CD4-positive, alpha-beta T cell treated with Interleukin-6 for 4 hours (primary cell): Measurements from ENCODE around the gene AUTS2.

Experiments
- DNase-seq: peaks from one replicate; pipeline ENCODE4 v3.0.0-alpha.2; 2020; ENCODE audit warnings: mixed read lengths

Gene AUTS2

DNA sequence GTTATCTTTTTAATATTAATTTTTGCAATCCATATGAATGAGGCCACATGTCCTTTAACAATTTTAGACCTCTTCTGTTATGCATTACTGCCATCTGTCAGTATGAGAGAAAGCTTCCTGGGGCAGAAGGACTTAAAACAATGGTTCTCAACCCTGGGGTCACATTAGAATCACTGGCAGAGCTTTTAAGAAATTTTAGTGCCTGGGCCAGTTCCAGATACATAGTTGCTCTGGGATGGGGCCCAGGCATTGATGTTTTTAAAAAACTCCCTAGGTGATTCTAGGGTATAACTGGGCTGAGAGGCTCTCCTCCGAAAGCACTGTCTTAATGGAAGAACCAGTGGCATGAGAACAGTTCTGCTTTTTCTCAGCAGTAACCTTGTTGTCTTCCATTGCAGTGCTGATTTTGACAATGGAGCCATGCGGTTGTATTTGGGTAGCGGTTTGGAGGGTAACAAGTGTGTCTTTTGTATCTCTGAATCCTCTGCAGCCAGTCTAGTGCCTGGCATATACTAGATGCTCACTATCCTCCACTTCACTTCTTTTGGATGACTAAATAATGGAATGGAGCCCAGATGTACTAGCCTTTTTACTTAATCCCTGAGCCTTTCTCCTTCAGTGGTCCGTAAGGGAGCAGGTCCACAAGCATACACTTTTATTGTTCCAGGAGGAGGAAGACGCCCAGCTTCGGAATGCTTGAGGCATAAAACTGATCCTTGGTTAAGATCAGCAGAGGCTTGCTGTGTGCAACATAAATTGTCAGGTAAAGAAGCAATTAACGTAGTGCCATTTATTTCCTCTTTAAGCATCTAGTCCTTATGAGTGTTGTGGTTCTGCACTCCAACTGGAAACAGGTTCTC is 227.1 kb downstream of the AUTS2 start:
- no peak for DNase-seq

DNA sequence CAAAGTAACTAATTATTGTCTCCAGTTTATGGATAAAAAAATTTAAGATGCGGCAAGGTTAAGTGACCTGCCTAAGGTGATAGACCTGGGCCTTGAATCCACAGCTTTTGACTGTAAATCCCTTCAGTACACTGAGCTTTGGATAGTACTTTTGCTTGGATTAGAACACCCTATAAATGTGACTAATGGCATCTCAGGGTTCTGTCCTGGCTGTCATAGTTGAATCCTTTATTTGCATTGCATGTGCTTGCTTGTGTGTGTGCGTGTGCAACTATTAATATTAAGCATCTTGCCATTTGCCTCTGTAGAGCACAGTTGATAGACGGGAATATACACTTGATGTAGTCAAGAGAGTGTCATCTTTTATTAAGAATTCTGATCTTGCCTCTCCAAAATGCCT is 228.0 kb downstream of the AUTS2 start:
- no peak for DNase-seq

DNA sequence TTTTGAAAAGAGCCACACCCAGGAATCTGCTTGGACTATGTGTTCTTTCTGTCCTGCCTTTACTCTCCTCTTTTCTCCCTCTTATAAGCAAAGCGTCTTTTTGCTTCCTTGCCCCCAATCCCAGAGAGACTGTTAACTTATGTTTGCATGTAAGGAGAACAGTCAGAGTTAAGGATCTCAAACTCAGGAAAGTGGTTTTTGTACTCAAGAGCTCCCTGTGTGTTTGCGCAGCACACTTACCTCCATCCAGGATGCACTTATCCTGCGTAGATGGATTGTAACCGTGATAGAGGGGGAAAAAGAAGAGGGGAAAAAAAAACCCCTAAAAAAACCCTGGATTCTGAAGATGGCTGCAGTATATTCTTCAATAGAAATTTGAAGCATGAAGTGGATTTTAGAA is 228.9 kb downstream of the AUTS2 start:
- no peak for DNase-seq

DNA sequence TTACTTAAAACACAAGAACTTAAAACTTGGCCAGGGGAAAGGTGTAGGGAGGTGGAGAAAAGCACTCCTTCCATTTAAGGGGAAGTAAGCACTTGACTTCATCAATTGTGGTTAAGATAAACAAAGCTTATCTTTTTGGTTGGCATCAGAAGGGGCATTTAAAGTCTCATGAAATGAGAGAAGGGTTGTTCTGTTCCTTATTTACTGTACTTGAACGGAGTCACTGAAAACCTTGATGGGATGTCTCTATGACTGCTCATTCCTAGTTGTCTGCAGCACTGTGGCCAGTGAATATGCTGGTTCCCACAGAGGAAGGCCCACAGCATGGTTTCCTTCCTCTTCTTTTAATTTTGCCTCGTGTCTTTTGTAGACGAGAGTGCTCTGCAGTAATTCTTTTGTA is 229.3 kb downstream of the AUTS2 start:
- no peak for DNase-seq

DNA sequence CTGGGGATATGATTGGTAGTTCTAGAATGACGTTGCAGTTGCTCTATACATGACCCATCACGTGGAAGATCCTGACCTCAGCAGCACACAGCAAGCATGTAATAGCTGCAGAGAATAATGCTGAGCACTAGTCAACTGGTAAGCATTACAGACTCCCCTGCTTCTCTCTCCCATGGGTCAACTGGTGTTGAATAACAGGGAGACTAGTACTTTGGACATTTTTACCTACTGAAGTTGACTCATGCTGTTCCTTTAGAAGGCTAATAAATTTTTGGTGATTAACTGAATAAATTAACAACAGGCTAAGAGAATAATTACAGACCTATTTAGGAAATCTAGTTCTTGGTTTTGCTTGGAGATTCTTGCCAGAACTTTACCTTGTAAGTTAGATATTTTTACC is 234.1 kb downstream of the AUTS2 start:
- no peak for DNase-seq

DNA sequence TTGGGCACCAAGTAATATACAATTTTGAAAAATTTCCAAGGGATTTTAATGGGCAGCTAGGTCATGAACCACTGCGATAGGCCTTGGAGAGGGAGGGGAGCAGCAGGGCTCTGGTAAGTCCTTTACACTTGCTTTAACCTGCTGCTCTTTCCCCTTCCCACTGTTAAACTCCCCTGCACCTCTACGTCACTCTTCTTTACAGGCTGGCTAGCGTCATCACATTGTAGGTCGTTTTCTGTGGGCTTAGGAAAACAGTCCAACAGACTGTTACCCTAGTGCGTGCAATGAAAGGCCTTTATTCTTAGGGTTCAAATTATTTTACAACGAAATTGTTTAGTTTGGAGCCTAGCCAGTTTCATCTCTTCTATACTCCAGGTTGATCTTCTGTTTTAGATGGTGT is 235.7 kb downstream of the AUTS2 start:
- DNase-seq, result no peak

DNA sequence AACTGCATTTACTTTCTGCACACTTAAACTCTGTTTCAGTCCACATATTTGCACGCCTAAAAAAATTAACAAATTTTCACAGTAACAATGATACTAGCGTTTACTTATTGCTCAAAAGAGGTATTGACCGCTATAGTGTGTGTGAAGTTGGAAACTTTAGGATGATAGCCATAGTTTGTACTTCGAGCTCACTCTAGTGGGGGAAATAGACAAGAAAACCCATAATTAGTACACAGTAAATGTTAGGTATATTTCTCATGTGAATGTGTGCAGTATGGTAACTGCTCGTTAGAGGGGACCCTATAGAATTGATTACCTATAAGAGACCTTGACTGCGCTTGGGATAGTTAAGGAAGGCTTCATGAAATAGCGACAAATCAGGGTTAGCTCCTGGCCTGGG is 238.4 kb downstream of the AUTS2 start:
- no peak for DNase-seq

DNA sequence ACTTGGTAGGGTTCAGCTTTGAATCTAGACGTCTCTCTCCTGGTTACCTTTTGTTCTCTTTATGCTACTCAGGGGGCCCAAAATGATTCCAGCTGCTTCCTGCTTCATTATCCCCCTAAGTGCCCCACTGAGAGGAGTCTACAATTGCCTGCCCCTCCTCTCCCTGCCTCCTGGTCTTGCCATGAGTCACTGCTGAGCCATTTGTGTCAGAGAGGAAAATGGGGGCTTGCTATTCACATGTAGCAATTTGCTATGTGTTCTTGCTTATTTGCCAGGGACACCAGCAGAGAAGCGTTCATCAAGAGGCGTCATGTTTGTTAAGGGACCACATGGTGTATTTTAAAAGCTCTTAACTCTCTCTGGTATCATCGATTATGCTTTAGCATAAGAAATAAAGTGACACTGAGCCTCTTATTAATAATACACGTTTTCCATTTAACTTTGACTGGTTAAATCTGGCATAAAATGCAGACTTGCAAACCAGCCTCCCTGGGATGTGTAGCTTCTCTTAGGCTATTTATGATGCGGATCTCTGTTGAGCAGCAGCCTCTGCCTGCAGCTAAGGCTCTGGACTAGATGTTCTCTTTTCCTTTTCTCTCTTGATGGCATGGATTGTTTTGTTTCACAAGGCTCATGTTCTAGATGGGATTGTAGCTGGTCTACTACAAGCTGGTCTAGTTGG is 239.3 kb downstream of the AUTS2 start:
- no peak for DNase-seq

DNA sequence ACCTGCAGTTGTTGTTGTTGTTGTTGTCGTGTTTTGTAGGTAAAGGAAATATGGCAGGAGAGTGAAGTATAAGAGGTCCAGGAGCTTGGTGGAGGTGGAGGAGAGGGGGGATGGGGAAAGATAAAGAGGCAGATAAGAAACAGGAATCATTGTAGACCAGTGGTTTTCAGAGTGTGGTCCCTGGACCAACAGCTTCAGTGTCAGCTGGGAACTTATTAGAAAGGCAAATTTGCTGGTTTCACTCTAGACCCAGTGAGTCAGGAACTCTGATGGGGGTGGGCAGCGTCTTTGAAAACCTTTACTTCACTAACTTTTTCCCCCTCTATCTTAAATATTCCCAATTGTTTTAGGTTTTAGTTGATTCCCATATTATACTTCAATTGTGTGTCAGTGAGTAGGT is 241.5 kb downstream of the AUTS2 start:
- no peak for DNase-seq

DNA sequence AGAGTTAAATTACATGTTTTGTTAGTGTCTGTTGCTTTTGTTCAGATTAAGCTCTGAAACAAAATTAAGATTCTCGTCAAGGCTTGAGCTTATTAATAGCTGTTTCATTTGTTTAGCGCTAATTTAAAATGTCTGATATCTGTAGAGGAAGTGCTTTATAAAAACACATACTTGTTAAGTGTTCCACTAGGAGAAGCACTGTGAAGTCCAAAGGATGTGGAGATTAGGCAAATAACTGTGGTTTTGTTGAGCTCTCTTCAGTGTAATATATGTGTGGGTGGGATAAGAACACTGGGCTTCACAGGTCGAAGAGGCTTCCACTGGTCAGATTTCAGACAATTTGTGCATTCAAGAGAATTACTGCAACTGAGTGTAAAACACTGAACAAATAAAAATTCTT is 242.0 kb downstream of the AUTS2 start:
- no peak for DNase-seq

DNA sequence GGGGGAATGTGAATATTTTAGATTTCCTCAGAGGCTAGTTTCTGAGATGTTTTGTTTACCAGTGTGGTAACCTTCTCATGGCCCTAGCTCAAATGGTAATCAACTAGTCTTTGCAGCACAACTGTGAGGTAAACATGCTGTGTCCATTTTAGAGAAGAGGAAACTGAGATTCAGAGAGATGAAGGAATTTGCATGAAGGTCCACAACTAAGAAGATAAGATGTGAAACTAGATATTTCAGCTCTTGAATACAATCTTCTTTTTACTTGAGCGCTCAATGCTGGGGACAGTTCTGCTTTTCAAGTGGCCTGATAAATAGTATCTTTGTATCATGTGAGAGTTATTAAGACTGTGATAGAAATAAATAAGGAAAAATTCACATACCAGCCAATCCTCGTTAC is 245.4 kb downstream of the AUTS2 start:
- no peak for DNase-seq

DNA sequence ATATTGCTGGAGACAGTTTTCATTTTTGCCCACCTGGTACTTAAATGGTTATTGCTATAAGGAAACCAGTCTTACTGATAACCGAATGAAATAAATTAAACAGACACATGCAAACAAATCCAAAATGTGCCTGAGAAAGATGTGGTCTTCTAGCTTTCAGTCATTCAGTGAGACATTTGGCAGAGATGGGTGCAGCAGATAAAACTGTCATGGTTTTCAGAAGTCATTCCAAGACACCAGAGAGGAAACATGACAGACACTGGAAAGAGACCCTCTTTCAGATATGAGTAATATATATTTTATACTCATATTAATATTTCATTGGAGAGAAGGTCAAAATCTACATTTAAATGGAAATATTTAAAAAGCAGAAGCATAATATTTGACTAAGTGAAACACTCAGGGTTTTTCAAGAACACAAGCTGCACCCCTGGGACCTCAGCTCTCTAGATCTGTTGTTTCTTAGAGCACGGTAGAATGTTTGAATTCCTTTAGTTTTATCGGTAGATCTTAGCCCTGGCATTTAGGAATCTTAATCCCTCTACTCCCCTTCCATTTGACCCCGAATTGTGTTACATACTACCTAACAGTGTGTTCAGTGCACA is 246.1 kb downstream of the AUTS2 start:
- DNase-seq, result no peak

DNA sequence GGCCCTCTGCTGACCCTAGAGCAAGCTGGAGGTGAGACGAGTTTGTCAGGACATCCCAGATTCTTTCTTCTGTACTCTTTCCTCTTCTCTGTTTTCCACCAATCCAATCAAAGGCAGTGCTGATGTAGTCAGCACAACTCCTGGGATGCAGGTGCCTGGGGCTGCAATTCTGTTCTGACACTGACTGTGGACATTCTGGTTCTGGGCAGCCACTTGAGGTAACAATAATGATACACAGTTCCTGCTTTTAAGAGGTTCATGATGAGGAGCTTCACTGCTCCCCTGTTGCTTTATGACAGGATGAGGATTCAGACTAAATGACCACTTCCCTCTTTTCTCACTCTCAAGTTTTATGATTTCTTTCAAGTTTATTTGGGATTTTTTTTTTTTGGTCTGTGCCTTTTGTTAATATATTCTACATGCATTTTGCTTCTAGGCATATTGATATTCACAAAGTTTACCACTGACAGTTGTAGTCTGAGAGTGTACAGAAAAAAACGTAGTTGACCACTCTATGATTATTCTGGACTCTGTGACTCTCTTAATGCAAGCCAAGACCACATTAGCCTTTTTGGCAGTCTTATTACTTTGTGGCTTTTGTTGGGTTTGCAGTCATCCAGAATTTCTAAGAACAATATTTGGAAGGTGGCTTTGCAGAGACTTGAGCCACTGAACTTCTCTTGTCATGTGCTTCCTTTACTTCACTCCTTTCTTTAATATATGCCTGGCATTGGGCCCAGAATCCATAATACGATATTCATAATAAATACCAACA is 247.6 kb downstream of the AUTS2 start:
- DNase-seq, result no peak

DNA sequence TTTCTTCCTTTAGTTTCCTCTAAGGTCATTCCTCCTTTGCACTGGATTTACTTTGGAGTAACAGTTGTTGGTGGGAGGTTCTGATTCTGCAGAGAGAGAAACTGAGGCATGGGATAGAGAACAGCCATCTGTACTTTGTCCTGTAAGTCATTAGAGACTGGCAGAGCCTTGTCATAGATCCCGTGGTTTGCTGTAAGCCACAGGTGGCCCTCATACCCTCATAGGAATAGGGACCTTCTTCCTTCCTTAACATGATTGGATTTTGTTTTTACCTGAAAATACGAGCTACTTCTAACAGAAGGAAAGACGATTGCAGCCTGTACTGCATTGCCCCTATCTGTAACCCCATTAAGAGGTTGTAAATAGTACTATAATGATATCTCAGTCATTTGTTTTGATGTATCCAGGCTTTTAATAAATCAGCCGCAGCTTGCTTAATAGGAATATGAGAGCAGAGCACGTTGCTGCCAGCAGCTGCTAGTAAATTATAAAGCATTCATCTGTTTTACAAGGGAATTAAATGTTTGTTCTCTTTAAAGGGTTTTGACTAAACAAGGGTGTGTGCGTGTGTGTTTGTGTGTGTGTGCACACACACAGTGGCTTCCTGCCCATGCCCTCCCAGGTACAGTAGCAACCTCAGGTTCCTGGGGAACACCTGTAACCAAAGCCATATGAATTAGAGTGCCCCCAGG is 249.8 kb downstream of the AUTS2 start:
- DNase-seq, result no peak

DNA sequence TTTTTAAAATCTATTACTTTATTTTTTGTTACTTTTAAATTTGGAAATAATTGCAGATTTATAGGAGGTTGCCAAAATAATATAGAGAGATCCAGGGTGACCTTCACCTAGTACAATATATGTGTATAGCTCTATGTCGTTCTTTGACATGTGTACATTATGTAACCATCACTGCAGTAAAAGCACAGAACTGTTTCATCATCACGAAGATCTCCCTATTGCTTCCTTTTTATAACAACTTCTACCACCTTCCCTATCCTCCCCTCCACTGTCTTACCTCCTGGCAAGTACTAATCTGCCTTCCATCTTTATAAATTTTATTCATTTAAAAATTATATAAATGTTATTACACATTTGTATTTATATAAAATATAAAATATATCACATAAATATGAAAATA is 251.0 kb downstream of the AUTS2 start:
- no peak for DNase-seq

DNA sequence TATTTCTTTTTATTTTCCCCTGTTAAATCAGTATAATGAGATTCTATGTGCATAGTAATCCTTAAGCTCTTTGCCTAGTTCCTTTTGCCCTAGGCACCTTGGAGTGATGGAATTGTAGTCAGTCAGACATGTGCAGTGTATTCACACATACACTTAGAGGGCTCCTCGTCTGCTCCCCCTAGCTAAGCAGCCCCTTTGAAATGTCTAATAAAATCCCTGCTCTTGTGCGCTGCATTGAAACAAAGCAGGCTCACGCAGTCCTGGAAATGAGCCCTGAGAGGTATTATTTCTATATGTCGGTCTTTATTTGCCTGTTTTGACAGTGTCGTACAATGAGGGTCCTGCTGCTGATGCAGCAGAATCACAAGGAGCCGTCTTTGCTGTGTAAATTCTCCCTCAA is 258.7 kb downstream of the AUTS2 start:
- DNase-seq, result no peak

DNA sequence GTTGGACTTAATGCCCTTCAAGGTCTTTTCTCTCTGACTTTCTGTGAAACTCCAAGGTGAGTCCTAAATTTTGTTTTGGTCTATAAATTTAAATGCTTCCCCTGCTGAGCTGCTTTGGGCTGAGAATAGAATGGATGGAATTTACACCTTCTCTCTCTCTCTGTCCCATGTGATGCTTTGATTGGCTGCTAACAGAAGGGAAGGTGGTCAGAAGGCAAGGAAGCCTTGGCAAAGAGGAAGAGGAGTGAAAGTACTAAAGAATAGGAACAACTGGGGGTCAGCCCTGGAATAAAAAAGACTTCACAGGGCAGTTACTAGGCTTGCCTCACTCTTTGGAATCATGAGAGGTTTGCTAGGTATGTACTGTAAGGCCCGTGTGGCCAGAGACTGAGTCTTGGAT is 260.2 kb downstream of the AUTS2 start:
- no peak for DNase-seq

DNA sequence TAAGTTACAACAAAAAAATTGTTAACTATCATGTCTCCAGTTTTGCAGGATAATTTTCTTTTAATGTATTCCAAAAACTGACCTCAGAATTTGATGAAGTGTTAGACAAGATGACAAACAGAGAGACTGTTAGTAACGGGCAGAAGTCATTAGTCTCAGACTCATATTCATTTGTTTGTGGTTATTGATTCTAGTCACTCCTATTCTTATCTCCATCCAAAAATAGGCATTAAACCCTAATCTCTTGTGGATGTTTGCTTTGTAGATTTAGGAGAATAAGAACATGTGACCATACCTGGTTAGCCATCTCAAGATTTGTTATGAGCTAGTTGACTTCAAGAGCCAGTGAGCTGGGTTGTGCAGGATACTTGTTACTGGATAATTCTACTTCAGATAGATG is 261.1 kb downstream of the AUTS2 start:
- DNase-seq, result no peak

DNA sequence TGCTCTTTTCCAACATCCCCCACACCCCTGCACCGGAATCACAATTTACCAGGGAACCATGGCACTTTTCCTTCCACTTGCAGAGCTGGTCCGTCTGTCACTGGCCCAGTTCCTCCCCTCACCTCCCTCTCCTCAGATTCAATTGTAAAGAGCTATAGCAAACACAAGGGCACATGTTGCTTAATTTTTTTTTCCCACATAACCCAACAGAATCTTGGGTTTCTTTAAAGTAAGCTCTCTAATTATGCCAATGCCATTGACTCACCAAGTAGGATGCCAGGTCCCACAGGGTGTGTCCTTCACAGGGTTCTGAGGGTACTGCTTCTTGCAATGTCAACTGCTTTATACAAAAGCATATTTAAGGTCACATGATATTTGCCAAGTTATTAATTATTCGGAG is 262.2 kb downstream of the AUTS2 start:
- no peak for DNase-seq

DNA sequence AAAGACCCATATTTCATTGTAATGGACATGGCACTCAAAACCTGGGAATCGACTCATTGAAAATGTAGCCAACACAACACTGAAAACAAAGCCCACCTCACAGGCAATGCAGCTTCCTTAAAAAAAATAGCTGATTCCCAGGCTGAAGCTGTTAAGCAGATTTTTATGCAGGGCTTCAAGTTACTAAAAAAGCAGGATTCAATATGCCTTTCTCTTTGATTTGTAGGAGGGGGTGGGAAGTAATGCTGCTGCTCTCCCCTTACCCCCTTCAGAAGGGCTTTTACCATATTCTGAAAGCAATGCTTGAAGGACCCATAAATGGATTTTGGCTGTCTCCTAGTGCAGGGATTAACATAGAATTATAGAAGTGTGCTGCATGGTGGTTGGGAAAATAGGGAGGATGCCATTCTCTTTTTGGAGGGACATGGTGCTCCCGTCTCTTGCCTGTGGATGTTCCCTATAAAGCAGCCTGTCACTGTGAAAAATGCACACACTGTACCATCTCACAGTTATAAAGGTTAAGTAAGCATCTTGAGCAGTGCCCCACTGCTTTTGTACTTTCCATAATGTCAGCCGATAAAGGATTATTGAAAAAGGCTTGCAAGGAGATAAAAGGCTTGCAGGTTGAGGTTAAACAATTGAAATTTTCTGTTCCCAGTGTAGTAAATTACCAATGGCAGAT is 262.8 kb downstream of the AUTS2 start:
- no peak for DNase-seq

DNA sequence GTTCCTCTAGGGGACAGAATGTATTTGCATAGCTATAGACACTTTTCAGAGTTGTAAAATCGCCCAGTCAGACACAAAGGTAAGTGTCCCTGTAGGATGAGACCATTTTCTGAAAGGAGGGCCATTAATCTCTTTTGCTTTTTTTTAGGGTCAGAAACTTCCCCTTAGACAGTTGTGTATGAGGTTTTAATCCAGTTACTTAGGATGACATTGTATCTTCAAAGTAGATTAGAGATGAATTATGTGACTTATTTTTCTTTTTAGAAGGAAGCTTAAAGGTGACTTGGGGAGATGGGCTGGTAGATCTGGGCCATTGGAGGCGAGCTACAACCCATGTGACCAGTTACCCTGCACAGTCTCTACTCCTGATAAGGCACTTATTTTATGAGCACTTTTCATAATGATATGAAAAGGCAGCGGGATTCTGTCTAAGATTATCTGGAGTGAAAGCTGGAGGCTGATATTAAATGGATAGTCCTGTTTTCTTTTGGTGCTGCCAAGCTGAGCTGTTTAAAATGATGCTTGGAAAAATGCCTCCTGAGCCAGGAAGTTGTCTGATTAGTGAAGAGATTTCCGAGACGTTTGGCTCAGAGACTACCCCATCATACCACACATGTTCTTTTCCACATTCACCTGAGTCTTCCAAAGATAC is 264.3 kb downstream of the AUTS2 start:
- DNase-seq, result no peak

DNA sequence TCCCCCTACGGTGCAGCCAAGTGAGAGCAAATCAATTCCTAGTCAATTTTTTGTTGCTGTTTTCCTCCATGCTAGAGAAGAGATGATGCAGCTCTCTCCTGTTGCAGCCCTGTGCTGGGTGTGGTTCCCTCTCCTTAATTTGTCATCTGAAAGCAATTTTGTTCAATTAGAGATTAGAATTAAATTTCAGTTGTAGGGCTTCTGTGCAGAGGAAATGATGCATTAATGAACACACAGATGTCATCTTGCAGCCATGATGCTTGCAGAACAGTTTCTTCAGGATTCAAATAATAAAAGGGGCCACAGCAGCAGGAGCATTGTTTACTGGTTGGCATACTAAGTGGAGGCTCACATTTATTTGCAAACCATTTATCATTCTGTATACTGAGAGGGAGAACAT is 266.0 kb downstream of the AUTS2 start:
- no peak for DNase-seq
